Subcutaneous adipose tissue (tissue), 4 donors: ENCODE results near the gene NLGN1. TPM values are rescaled to one million over a fixed set of nuclear protein-coding genes. Genes with fewer than 3 reads are reported as not detected.

Experiments used
- CTCF ChIP-seq: fragments of 450-650 bp; IDR thresholded peaks from one replicate; pipeline ENCODE4 v1.5.1; 2016; ENCODE audit warnings: low read depth, mild to moderate bottlenecking, control low read depth, antibody characterized with exemption, moderate library complexity
- total RNA-seq, 4 donors: library from RNA; depleted of rRNA; stranded (reverse); fragments of >200 nt; gene quantifications; one replicate each; pipeline ENCODE4 v1.1.0, GENCODE V29; 2016

The NLGN1 gene
- total RNA-seq, 4 donors from 2014 or later, result 5.1 to 16.5 (median 7.9) TPM

GRCh38 chr3:174329321-174329720 is 931.8 kb downstream of the NLGN1 start:
- TF ChIP-seq CTCF, result no peak

- TF ChIP-seq CTCF, result no peak
These were observed 932.8 kb downstream of the NLGN1 start for GRCh38 chr3:174330303-174330702.

GRCh38 chr3:174331095-174331800 is 933.7 kb downstream of the NLGN1 start:
- TF ChIP-seq CTCF, result no peak

GRCh38 chr3:174332391-174332790 is 934.8 kb downstream of the NLGN1 start:
- TF ChIP-seq CTCF, result no peak

GRCh38 chr3:174333640-174334039 is 936.1 kb downstream of the NLGN1 start:
- no peak for TF ChIP-seq CTCF

- TF ChIP-seq CTCF, result no peak
These were observed 936.6 kb downstream of the NLGN1 start for GRCh38 chr3:174334111-174334510.

GRCh38 chr3:174335324-174335723 is 937.8 kb downstream of the NLGN1 start:
- TF ChIP-seq CTCF, result no peak
